ENCODE results near the gene DLEC1. TPM values are rescaled to one million over a fixed set of nuclear protein-coding genes. Genes with fewer than 3 reads are reported as not detected.

DLEC1 gene
- total RNA-seq, 1 experiment from 2014 or later, result 0.02 TPM

Other genes with a start within 250 kb of the DLEC1 start
- 9.5 and 18.3 TPM in 2 replicates for gene CTDSPL, start 177.3 kb upstream of the DLEC1 start, total RNA-seq (2014; rRNA removed; shearing (Covaris generic))
- gene VILL, start 48.4 kb upstream of the DLEC1 start, total RNA-seq (2014; rRNA removed; shearing (Covaris generic)), result 0.05 TPM in 1 of 2 replicates, not detected in the other
- gene PLCD1, start 9.6 kb upstream of the DLEC1 start, total RNA-seq (2014; rRNA removed; shearing (Covaris generic)), result 0.39 and 2.4 TPM in 2 replicates
- 10.0 and 13.2 TPM in 2 replicates for gene ACAA1, start 97.9 kb downstream of the DLEC1 start, total RNA-seq (2014; rRNA removed; shearing (Covaris generic))
- gene MYD88, start 99.5 kb downstream of the DLEC1 start, total RNA-seq (2014; rRNA removed; shearing (Covaris generic)), result 12.9 and 14.1 TPM in 2 replicates
- 28.2 and 47.4 TPM in 2 replicates for gene OXSR1, start 126.3 kb downstream of the DLEC1 start, total RNA-seq (2014; rRNA removed; shearing (Covaris generic))
- gene SLC22A13, start 226.6 kb downstream of the DLEC1 start, total RNA-seq (2014; rRNA removed; shearing (Covaris generic)), result not detected in 2 replicates
- gene SLC22A14, start 243.1 kb downstream of the DLEC1 start, total RNA-seq (2014; rRNA removed; shearing (Covaris generic)), result not detected in 2 replicates